Astrocyte (in vitro differentiated cells and primary cell): ENCODE results near the gene ISOC1. TPM values are rescaled to one million over a fixed set of nuclear protein-coding genes. Genes with fewer than 3 reads are reported as not detected.

Experiments used
- DNase-seq: peaks from one replicate; pipeline ENCODE4 v3.0.0-alpha.2; 2010; ENCODE audit warnings: low read depth
- FAIRE-seq: peaks from 2 replicates; lab custom pipeline; 2011; peaks lifted over from hg19 to GRCh38; lab: Jason Lieb, UNC
- H2AFZ ChIP-seq: 2 replicates; pipeline ENCODE4 v1.6.0; 2012; ENCODE audit warnings: low read depth, low read length, inconsistent platforms
- H3K27ac ChIP-seq: 2 replicates; pipeline ENCODE4 v1.5.1; 2011; ENCODE audit warnings: low read depth, low read length, inconsistent platforms
- H3K27me3 ChIP-seq: 2 replicates; pipeline ENCODE4 v1.6.0; 2011; ENCODE audit warnings: low read length, inconsistent platforms; ENCODE audit not compliant: insufficient read depth
- H3K36me3 ChIP-seq: 2 replicates; pipeline ENCODE4 v1.5.1; 2011; ENCODE audit warnings: low read length, inconsistent platforms; ENCODE audit not compliant: insufficient read depth
- H3K4me1 ChIP-seq: 2 replicates; pipeline ENCODE4 v1.5.1; 2011; ENCODE audit warnings: low read length, inconsistent platforms; ENCODE audit not compliant: insufficient read depth
- H3K4me2 ChIP-seq: 2 replicates; pipeline ENCODE4 v1.6.0; 2012; ENCODE audit warnings: low read length, inconsistent platforms
- H3K4me3 ChIP-seq: 2 replicates; pipeline ENCODE4 v1.5.1; 2011; ENCODE audit warnings: low read depth, mild to moderate bottlenecking, low read length, inconsistent platforms; ENCODE audit not compliant: insufficient read depth
- H3K79me2 ChIP-seq: 2 replicates; pipeline ENCODE4 v1.6.0; 2012; ENCODE audit warnings: mild to moderate bottlenecking, low read length, inconsistent platforms; ENCODE audit not compliant: insufficient read depth
- H3K9ac ChIP-seq: 2 replicates; pipeline ENCODE4 v1.6.0; 2012; ENCODE audit warnings: mild to moderate bottlenecking, low read length, inconsistent platforms
- H3K9me3 ChIP-seq: 2 replicates; pipeline ENCODE4 v1.5.1; 2012; ENCODE audit warnings: low read depth, mild to moderate bottlenecking, low read length, inconsistent platforms; ENCODE audit not compliant: insufficient read depth
- H4K20me1 ChIP-seq: 2 replicates; pipeline ENCODE4 v1.6.0; 2012; ENCODE audit warnings: low read length, inconsistent platforms; ENCODE audit not compliant: insufficient read depth
- H3K27ac Mint-ChIP-seq: one replicate; pipeline ENCODE4 v1.8.0; 2021; ENCODE audit warnings: mild to moderate bottlenecking, mixed read lengths; ENCODE audit not compliant: unreplicated experiment
- H3K27me3 Mint-ChIP-seq: one replicate; pipeline ENCODE4 v1.8.0; 2021; ENCODE audit warnings: low read depth, mixed read lengths; ENCODE audit not compliant: unreplicated experiment
- H3K36me3 Mint-ChIP-seq: one replicate; pipeline ENCODE4 v1.8.0; 2021; ENCODE audit warnings: low read depth, mixed read lengths; ENCODE audit not compliant: unreplicated experiment
- H3K4me1 Mint-ChIP-seq: one replicate; pipeline ENCODE4 v1.8.0; 2021; ENCODE audit warnings: low read depth, mixed read lengths; ENCODE audit not compliant: unreplicated experiment
- H3K4me3 Mint-ChIP-seq: one replicate; pipeline ENCODE4 v1.8.0; 2021; ENCODE audit warnings: mild to moderate bottlenecking, moderate library complexity, mixed read lengths; ENCODE audit not compliant: unreplicated experiment
- H3K9me3 Mint-ChIP-seq: one replicate; pipeline ENCODE4 v1.8.0; 2021; ENCODE audit warnings: mild to moderate bottlenecking, mixed read lengths; ENCODE audit not compliant: unreplicated experiment
- EZH2 ChIP-seq: IDR thresholded peaks from 2 replicates; pipeline ENCODE4 v1.6.1; 2012; ENCODE audit warnings: mild to moderate bottlenecking, low read length, inconsistent platforms; ENCODE audit not compliant: insufficient read depth
- total RNA-seq: library from RNA; stranded (reverse); gene quantifications from 2 replicates; pipeline ENCODE4 v1.2.1, GENCODE V29; 2021
- TF ChIP-seq, protein P1 (sequence below): IDR thresholded peaks from 2 replicates; pipeline ENCODE4 v1.5.1; 2011; ENCODE audit warnings: low read depth, mild to moderate bottlenecking, inconsistent platforms, low read length, moderate library complexity; ENCODE audit not compliant: insufficient read depth

Gene ISOC1
- total RNA-seq, 1 donor from 2014 or later = 8.4 TPM

DNA sequence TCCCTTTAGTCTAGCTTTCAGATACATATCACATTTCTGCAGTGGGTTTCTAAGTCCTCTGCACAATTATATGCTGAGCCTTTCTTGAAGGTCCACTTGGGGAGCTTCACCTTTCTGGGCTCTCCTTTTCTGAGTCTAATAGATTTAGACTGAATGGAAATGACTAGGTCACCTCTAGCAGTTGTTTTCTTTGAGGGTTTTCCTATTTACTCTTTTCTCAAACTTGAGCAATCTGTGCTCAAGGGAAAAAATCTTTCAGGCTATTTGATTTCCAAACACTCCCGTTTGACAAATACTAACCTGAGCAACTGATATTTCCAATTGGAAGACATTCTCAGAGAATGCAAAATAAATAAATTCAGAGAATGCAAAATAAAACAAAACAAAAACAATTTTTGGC lies 39.0 kb downstream of the ISOC1 start:
- Histone ChIP-seq H3K27me3 (no peaks in the 10 kb centered on the region), H3K9ac (no peak overlapping the region), H3K27ac (no peak overlapping the region), H4K20me1 (no peaks in the 10 kb centered on the region), H3K79me2 (no peaks in the 10 kb centered on the region), H3K4me2 (no peak overlapping the region), H3K4me1 (no peaks in the 10 kb centered on the region), H3K9me3 (no peaks in the 10 kb centered on the region), H3K36me3 (no peaks in the 10 kb centered on the region), H2AFZ (no peak overlapping the region), H3K4me3 (no peak overlapping the region)
- no peak overlapping the region for H3K27ac Mint-ChIP-seq
- no peaks in the 10 kb centered on the region for H3K4me1 Mint-ChIP-seq
- H3K36me3 Mint-ChIP-seq = no peaks in the 10 kb centered on the region
- TF ChIP-seq EZH2 = no peak
- TF ChIP-seq, protein P1, sequence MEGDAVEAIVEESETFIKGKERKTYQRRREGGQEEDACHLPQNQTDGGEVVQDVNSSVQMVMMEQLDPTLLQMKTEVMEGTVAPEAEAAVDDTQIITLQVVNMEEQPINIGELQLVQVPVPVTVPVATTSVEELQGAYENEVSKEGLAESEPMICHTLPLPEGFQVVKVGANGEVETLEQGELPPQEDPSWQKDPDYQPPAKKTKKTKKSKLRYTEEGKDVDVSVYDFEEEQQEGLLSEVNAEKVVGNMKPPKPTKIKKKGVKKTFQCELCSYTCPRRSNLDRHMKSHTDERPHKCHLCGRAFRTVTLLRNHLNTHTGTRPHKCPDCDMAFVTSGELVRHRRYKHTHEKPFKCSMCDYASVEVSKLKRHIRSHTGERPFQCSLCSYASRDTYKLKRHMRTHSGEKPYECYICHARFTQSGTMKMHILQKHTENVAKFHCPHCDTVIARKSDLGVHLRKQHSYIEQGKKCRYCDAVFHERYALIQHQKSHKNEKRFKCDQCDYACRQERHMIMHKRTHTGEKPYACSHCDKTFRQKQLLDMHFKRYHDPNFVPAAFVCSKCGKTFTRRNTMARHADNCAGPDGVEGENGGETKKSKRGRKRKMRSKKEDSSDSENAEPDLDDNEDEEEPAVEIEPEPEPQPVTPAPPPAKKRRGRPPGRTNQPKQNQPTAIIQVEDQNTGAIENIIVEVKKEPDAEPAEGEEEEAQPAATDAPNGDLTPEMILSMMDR = no peak
- no peaks in the 10 kb centered on the region for H3K9me3 Mint-ChIP-seq
- FAIRE-seq (no peak), DNase-seq (no peak)
- no peak overlapping the region for H3K4me3 Mint-ChIP-seq
- no peaks in the 10 kb centered on the region for H3K27me3 Mint-ChIP-seq

- Mint-ChIP-seq H3K4me3 (no peak overlapping the region), H3K4me1 (no peaks in the 10 kb centered on the region), H3K36me3 (no peaks in the 10 kb centered on the region), H3K9me3 (no peaks in the 10 kb centered on the region), H3K27me3 (no peaks in the 10 kb centered on the region), H3K27ac (no peak overlapping the region)
- Histone ChIP-seq H2AFZ (no peak overlapping the region), H3K27ac (no peak overlapping the region), H3K36me3 (no peaks in the 10 kb centered on the region), H3K9ac (no peak overlapping the region), H4K20me1 (no peaks in the 10 kb centered on the region), H3K4me1 (no peaks in the 10 kb centered on the region), H3K4me3 (no peak overlapping the region), H3K27me3 (no peaks in the 10 kb centered on the region), H3K9me3 (no peaks in the 10 kb centered on the region), H3K4me2 (no peak overlapping the region), H3K79me2 (no peaks in the 10 kb centered on the region)
- TF ChIP-seq, protein P1 = no peak
- no peak for TF ChIP-seq EZH2
- FAIRE-seq (no peak), DNase-seq (no peak)
These were observed 41.1 kb downstream of the ISOC1 start for GRCh38 chr5:129135633-129136032.

DNA sequence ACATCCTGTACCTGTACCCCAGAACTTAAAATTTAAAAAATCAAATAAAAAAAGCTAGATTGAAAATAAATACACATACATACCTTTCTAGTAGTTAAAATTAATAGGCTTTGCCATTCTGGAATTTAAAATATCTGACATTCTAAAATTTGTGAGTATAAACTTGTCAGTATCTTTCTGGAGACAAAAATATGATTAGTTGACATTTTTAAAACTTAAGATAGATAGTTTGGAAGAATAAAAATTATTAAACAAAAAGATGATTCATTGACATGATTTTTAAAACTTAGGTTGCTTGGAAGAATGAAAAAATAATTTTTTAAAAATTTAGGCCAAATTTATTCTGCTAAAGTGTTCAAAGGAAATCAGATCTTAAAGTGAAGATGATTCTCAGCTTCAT lies 43.1 kb downstream of the ISOC1 start:
- H3K36me3 Mint-ChIP-seq = no peaks in the 10 kb centered on the region
- no peaks in the 10 kb centered on the region for H3K4me1 Mint-ChIP-seq
- DNase-seq = no peak
- no peaks in the 10 kb centered on the region for H3K9me3 Mint-ChIP-seq
- FAIRE-seq = no peak
- Histone ChIP-seq H3K79me2 (no peaks in the 10 kb centered on the region), H3K27ac (no peak overlapping the region), H3K9me3 (no peaks in the 10 kb centered on the region), H3K4me2 (no peak overlapping the region), H3K27me3 (no peaks in the 10 kb centered on the region), H3K9ac (no peak overlapping the region), H2AFZ (no peak overlapping the region), H3K4me1 (no peaks in the 10 kb centered on the region), H3K36me3 (no peaks in the 10 kb centered on the region), H3K4me3 (no peak overlapping the region), H4K20me1 (no peaks in the 10 kb centered on the region)
- no peak for TF ChIP-seq EZH2
- TF ChIP-seq, protein P1 = no peak
- H3K27ac Mint-ChIP-seq = no peak overlapping the region
- H3K4me3 Mint-ChIP-seq = no peak overlapping the region
- H3K27me3 Mint-ChIP-seq = no peaks in the 10 kb centered on the region
